ENCODE results near the gene SPC24. TPM values are rescaled to one million over a fixed set of nuclear protein-coding genes. Genes with fewer than 3 reads are reported as not detected.

SPC24 gene
- polyA plus RNA-seq, 1 of the 3 experiments (the other 2 are of a cell fraction) = 18.9 TPM

DNA sequence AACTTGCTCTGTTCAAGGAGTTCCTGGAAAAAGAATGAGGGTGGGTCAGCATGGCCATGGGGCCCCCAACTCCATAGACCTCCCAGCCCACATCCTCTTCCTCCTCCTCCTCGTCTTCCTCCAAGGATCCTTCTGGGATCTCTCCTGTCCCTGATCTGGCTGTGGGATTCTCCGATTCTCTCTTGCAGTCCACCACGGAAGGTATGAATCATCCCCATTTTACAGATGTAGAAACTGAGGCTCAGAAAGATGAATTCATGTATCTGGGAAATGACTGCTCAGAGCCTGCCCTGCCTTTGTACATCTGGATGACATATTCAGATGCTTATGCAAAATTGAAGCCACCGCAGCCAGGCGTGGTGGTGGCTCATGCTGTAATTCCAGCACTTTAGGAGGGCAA, 43.9 kb upstream of the SPC24 start:
- H3K27ac ChIP-seq (ENCODE audit: low read depth in 2 of 2, low read length in 1 of 2) = no peak overlapping the region
- CTCF ChIA-PET = interaction anchor here (2.2 kb wide), 1 partner anchor 61 kb away, joined by 18 read pairs; no protein-coding TSS in a partner anchor

More for the DNA sequence above, 43.9 kb upstream of the SPC24 start:
- peaks cover 15% of the 10 kb centered on the region; the same call in 1 of the 2 replicates for H4K20me1 ChIP-seq (ENCODE audit: insufficient read depth)
- H3K9me2 ChIP-seq = no peaks in the 10 kb centered on the region
- H3F3A ChIP-seq (replicated peaks; ENCODE audit: insufficient read depth) = peaks cover 8% of the 10 kb centered on the region
- H3K9ac ChIP-seq = no peak overlapping the region
- no peak for DNase-seq
- 81% methylated on average over 5 of the region's 5 CpGs for WGBS (ENCODE audit: low lambda C conversion rate)
- H3K4me2 ChIP-seq = no peak overlapping the region
- no peak overlapping the region for H3K4me3 ChIP-seq (ENCODE audit: low read depth in 2 of 2, low read length in 1 of 2)
- TF ChIP-seq, protein P1, sequence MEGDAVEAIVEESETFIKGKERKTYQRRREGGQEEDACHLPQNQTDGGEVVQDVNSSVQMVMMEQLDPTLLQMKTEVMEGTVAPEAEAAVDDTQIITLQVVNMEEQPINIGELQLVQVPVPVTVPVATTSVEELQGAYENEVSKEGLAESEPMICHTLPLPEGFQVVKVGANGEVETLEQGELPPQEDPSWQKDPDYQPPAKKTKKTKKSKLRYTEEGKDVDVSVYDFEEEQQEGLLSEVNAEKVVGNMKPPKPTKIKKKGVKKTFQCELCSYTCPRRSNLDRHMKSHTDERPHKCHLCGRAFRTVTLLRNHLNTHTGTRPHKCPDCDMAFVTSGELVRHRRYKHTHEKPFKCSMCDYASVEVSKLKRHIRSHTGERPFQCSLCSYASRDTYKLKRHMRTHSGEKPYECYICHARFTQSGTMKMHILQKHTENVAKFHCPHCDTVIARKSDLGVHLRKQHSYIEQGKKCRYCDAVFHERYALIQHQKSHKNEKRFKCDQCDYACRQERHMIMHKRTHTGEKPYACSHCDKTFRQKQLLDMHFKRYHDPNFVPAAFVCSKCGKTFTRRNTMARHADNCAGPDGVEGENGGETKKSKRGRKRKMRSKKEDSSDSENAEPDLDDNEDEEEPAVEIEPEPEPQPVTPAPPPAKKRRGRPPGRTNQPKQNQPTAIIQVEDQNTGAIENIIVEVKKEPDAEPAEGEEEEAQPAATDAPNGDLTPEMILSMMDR (IDR thresholded peaks at IDR 0.05) = no peak
- TF ChIP-seq, protein P2, sequence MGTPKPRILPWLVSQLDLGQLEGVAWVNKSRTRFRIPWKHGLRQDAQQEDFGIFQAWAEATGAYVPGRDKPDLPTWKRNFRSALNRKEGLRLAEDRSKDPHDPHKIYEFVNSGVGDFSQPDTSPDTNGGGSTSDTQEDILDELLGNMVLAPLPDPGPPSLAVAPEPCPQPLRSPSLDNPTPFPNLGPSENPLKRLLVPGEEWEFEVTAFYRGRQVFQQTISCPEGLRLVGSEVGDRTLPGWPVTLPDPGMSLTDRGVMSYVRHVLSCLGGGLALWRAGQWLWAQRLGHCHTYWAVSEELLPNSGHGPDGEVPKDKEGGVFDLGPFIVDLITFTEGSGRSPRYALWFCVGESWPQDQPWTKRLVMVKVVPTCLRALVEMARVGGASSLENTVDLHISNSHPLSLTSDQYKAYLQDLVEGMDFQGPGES (IDR thresholded peaks at IDR 0.05; ENCODE audit: low read depth, low read length) = no peak
- TF ChIP-seq RCOR1 (IDR thresholded peaks at IDR 0.05; ENCODE audit: low read length) (no peak), RFX5 (IDR thresholded peaks at IDR 0.05; ENCODE audit: low read length) (no peak), RAD21 (IDR thresholded peaks at IDR 0.05; ENCODE audit: low read length) (no peak), SMC3 (IDR thresholded peaks at IDR 0.05; ENCODE audit: low read depth, low read length) (no peak), FOXM1 (IDR thresholded peaks at IDR 0.05; ENCODE audit: low read depth) (no peak), POLR2AphosphoS5 (IDR thresholded peaks at IDR 0.05; ENCODE audit: low read depth, low read length) (no peak), EP300 (IDR thresholded peaks at IDR 0.05; ENCODE audit: borderline replicate concordance in 1 of 2, low read depth in 1 of 2, low read length in 1 of 2) (no peak), ELF1 (IDR thresholded peaks at IDR 0.05) (no peak), TCF12 (IDR thresholded peaks at IDR 0.05) (no peak)
- TF ChIP-seq, protein P3, sequence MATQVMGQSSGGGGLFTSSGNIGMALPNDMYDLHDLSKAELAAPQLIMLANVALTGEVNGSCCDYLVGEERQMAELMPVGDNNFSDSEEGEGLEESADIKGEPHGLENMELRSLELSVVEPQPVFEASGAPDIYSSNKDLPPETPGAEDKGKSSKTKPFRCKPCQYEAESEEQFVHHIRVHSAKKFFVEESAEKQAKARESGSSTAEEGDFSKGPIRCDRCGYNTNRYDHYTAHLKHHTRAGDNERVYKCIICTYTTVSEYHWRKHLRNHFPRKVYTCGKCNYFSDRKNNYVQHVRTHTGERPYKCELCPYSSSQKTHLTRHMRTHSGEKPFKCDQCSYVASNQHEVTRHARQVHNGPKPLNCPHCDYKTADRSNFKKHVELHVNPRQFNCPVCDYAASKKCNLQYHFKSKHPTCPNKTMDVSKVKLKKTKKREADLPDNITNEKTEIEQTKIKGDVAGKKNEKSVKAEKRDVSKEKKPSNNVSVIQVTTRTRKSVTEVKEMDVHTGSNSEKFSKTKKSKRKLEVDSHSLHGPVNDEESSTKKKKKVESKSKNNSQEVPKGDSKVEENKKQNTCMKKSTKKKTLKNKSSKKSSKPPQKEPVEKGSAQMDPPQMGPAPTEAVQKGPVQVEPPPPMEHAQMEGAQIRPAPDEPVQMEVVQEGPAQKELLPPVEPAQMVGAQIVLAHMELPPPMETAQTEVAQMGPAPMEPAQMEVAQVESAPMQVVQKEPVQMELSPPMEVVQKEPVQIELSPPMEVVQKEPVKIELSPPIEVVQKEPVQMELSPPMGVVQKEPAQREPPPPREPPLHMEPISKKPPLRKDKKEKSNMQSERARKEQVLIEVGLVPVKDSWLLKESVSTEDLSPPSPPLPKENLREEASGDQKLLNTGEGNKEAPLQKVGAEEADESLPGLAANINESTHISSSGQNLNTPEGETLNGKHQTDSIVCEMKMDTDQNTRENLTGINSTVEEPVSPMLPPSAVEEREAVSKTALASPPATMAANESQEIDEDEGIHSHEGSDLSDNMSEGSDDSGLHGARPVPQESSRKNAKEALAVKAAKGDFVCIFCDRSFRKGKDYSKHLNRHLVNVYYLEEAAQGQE (IDR thresholded peaks at IDR 0.05; ENCODE audit: low read depth, low read length) = no peak
- TF ChIP-seq, protein P4, sequence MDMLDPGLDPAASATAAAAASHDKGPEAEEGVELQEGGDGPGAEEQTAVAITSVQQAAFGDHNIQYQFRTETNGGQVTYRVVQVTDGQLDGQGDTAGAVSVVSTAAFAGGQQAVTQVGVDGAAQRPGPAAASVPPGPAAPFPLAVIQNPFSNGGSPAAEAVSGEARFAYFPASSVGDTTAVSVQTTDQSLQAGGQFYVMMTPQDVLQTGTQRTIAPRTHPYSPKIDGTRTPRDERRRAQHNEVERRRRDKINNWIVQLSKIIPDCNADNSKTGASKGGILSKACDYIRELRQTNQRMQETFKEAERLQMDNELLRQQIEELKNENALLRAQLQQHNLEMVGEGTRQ (IDR thresholded peaks at IDR 0.05; ENCODE audit: borderline replicate concordance, low read depth, low read length) = no peak
- TF ChIP-seq, protein P5, sequence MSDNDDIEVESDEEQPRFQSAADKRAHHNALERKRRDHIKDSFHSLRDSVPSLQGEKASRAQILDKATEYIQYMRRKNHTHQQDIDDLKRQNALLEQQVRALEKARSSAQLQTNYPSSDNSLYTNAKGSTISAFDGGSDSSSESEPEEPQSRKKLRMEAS (IDR thresholded peaks at IDR 0.05; ENCODE audit: low read depth) = no peak
- TF ChIP-seq, protein P6, sequence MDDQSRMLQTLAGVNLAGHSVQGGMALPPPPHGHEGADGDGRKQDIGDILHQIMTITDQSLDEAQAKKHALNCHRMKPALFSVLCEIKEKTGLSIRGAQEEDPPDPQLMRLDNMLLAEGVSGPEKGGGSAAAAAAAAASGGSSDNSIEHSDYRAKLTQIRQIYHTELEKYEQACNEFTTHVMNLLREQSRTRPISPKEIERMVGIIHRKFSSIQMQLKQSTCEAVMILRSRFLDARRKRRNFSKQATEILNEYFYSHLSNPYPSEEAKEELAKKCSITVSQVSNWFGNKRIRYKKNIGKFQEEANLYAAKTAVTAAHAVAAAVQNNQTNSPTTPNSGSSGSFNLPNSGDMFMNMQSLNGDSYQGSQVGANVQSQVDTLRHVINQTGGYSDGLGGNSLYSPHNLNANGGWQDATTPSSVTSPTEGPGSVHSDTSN (IDR thresholded peaks at IDR 0.05) = no peak
- TF ChIP-seq, protein P7, sequence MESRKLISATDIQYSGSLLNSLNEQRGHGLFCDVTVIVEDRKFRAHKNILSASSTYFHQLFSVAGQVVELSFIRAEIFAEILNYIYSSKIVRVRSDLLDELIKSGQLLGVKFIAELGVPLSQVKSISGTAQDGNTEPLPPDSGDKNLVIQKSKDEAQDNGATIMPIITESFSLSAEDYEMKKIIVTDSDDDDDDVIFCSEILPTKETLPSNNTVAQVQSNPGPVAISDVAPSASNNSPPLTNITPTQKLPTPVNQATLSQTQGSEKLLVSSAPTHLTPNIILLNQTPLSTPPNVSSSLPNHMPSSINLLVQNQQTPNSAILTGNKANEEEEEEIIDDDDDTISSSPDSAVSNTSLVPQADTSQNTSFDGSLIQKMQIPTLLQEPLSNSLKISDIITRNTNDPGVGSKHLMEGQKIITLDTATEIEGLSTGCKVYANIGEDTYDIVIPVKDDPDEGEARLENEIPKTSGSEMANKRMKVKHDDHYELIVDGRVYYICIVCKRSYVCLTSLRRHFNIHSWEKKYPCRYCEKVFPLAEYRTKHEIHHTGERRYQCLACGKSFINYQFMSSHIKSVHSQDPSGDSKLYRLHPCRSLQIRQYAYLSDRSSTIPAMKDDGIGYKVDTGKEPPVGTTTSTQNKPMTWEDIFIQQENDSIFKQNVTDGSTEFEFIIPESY (IDR thresholded peaks at IDR 0.05; ENCODE audit: borderline replicate concordance, low read depth) = no peak
- POLR2A ChIA-PET = interaction anchor here (0.6 kb wide), 1 partner anchor 76 kb away, joined by 3 read pairs; no protein-coding TSS in a partner anchor
- peaks cover 5 to 8% of the 10 kb centered on the region in 2 experiments for H3K36me3 ChIP-seq (replicated peaks in 1 of 2; ENCODE audit: control insufficient read depth in 1 of 2, insufficient read depth in 2 of 2, low read length in 1 of 2)
- H3K27me3 ChIP-seq (ENCODE audit: insufficient read depth) = no peaks in the 10 kb centered on the region
- peaks cover 28% of the 10 kb centered on the region for H3K79me2 ChIP-seq (ENCODE audit: insufficient read depth)
- no peak overlapping the region for H2AFZ ChIP-seq (ENCODE audit: low read depth)
- no peaks in the 10 kb centered on the region for H3K9me3 ChIP-seq
- H3K4me1 ChIP-seq (ENCODE audit: control insufficient read depth in 1 of 2, insufficient read depth in 2 of 2, low read depth in 1 of 2, low read length in 1 of 2) = peaks cover 12 to 18% of the 10 kb centered on the region in 2 experiments; a peak in 3 of 4 replicates
